GM19397 (cell line): ENCODE data around the gene CD28.
"Not testable (repeated sequence)": the region's sequence is repeated elsewhere in the genome, so short reads cannot be mapped to it uniquely, and the experiment has no call there.

Experiments
- ATAC-seq: cut with Tn5 transposase; IDR thresholded peaks from one replicate; pipeline ENCODE4 v1.9.1; 2021; ENCODE audit warnings: mild to moderate bottlenecking, moderate library complexity; ENCODE audit not compliant: unreplicated experiment

Gene CD28

DNA sequence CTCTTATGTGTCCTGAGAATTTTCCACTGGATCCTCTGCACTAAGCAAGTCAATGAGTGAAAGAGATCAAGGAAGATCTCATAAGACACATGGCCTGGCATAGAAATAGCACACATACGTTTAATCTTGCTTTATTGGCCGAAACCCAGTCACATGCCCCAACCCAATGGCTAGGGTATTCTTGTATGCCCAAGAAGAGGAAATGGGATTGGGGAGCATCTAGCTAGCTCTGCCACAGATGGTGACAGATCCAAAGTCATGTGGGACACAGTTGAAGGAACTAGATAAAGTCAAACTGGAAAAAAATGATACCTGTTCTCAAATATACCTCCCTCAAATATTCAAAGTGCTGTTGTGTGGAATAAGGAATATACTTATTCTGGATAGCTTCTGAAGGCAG lies 74.7 kb downstream of the CD28 start:
- ATAC-seq: no peak

GRCh38 chr2:203782262-203782976 lies 76.0 kb downstream of the CD28 start:
- ATAC-seq: no peak

- no peak for ATAC-seq
These were observed 77.2 kb downstream of the CD28 start for GRCh38 chr2:203783496-203784203.

DNA sequence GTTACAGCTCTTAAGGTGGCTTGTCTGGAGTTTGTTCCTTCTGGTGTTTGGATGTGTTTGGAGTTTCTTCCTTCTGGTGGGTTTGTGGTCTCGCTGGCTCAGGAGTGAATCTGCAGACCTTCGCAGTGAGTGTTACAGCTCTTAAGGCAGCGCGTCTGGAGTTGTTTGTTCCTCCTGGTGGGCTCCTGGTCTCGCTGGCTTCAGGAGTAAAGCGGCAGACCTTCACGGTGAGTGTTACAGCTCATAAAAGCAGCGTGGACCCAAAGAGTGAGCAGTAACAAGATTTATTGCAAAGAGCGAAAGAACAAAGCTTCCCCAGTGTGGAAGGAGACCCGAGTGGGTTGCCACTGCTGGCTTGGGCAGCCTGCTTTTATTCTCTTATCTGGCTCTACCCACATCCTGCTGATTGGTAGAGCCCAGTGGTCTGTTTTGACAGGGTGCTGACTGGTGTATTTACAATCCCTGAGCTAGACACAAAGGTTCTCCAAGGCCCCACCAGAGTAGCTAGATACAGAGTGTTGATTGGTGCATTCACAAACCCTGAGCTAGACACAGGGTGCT lies 78.4 kb downstream of the CD28 start:
- ATAC-seq: not testable (repeated sequence)

- ATAC-seq: not testable (repeated sequence)
These were observed 79.1 kb downstream of the CD28 start for GRCh38 chr2:203785391-203786110.

DNA sequence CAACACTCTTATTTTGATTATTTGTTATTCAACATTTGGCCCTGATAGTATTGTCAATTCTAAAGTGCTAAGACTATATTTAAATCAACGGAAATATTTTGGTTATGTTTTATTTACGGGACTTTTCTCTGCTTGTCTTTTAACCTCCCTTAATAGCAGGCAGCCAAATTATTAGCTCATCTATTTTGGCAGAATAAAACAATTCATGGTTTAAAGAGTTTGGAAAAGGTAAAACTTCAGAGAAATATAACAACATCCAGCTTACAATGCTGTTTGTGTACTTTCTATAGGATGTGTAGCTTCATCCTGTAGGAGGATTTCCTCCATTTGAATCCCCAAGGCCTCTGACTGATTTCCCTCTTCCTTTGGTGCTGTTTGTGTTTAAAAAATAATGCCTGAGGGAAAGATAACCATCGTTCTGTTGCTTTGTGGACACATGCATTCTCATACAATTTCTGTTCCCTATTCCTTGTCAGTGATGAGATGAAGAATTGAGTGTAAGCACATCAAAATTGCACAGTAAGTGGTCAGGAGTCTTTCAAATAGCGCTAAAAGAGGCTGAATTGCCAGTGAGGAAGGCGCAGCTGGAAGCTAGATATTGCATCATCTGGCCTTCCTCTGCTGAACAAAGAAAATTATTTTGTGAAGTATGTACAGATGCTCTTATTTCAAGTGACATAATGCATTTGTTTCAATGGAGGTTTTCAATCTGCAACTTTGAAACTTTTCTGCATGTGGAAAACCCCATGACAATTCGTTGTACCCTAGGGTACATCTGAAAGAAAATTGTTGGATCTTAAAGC lies 80.3 kb downstream of the CD28 start:
- no peak for ATAC-seq

DNA sequence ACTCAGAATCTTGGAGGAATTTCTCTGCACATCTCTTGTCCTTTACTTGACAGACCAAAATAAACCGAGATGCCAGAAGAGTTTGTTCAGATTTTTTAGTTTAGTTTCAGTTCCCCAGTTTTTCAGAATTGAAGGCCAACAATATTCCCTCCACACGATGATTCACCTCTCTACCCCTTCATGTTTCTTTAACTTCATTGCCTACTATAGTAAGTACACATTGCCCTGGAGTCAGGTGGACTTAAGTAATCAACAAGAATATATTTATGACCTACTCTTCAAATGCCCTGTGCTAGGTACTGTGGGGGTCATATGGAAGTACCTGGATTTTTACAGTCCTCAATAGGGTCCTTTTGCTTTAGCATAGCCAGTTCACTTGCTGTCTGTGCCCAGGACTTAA lies 81.5 kb downstream of the CD28 start:
- ATAC-seq: no peak
